ENCODE results near the gene PPCS. TPM values are rescaled to one million over a fixed set of nuclear protein-coding genes. Genes with fewer than 3 reads are reported as not detected.

The PPCS gene
- total and polyA plus RNA-seq, 2 of the 8 experiments (the other 6 are each of a cell fraction or from before 2014, with no cell fraction given) = 24.5 to 35.3 TPM

GRCh38 chr1:42430286-42431135 is 25.8 kb upstream of the PPCS start (continued):
- no peak for TF ChIP-seq SIRT6 (IDR thresholded peaks at IDR 0.05; ENCODE audit: low read length)
- no peak for TF ChIP-seq BRCA1 (IDR thresholded peaks at IDR 0.05; ENCODE audit: low read depth, low read length)
- no peak for TF ChIP-seq SIX5 (IDR thresholded peaks at IDR 0.05; ENCODE audit: low read depth, low read length)
- TF ChIP-seq KDM5A (IDR thresholded peaks at IDR 0.05; ENCODE audit: low read length) = no peak
- no peak for TF ChIP-seq HDAC2 (IDR thresholded peaks at IDR 0.05; ENCODE audit: borderline replicate concordance in 1 of 2, low read depth in 2 of 2, low read length in 2 of 2)
- no peak for TF ChIP-seq ATF3 (IDR thresholded peaks at IDR 0.05; ENCODE audit: insufficient read depth, low read depth, low read length)
